Endodermal cell (in vitro differentiated cells): Measurements from ENCODE around the gene INVS. TPM values are rescaled to one million over a fixed set of nuclear protein-coding genes. Genes with fewer than 3 reads are reported as not detected.
"Not testable (repeated sequence)": the region's sequence is repeated elsewhere in the genome, so short reads cannot be mapped to it uniquely, and the experiment has no call there.

ENCODE experiments used
- DNase-seq: peaks from one replicate; pipeline ENCODE4 v3.0.0-alpha.2; 2017
- H3K27ac ChIP-seq: 2 replicates; pipeline ENCODE4 v1.5.1; 2013; ENCODE audit warnings: mild to moderate bottlenecking, low read depth, low read length, moderate library complexity
- H3K27me3 ChIP-seq: 2 replicates; pipeline ENCODE4 v1.6.1; 2013; ENCODE audit warnings: mild to moderate bottlenecking, low read length, moderate library complexity; ENCODE audit not compliant: insufficient read depth, control insufficient read depth, poor library complexity, severe bottlenecking
- H3K36me3 ChIP-seq: 2 replicates; pipeline ENCODE4 v1.7.0; 2013; ENCODE audit warnings: mild to moderate bottlenecking, low read length, moderate library complexity; ENCODE audit not compliant: control insufficient read depth, insufficient read depth
- H3K4me1 ChIP-seq: one replicate; pipeline ENCODE4 v1.7.0; 2013; ENCODE audit warnings: low read length; ENCODE audit not compliant: control insufficient read depth, insufficient read depth
- H3K4me3 ChIP-seq: 2 replicates; pipeline ENCODE4 v1.5.1; 2013; ENCODE audit warnings: mild to moderate bottlenecking, low read length, moderate library complexity
- H3K9ac ChIP-seq: 2 replicates; pipeline ENCODE4 v1.6.1; 2013; ENCODE audit warnings: mild to moderate bottlenecking, low read length, moderate library complexity; ENCODE audit not compliant: poor library complexity, severe bottlenecking; ENCODE audit errors: extremely low read depth
- H3K9me3 ChIP-seq: 2 replicates; pipeline ENCODE4 v1.6.1; 2013; ENCODE audit warnings: mild to moderate bottlenecking, low read length, moderate library complexity; ENCODE audit not compliant: control insufficient read depth
- H3K27ac Mint-ChIP-seq: 2 replicates; pipeline ENCODE4 v1.8.0; 2020; ENCODE audit warnings: mixed read lengths
- H3K27me3 Mint-ChIP-seq: 2 replicates; pipeline ENCODE4 v1.8.0; 2021; ENCODE audit warnings: mild to moderate bottlenecking, mixed read lengths; ENCODE audit not compliant: insufficient read depth
- H3K36me3 Mint-ChIP-seq: 2 replicates; pipeline ENCODE4 v1.8.0; 2020; ENCODE audit warnings: low read depth, mixed read lengths
- H3K4me1 Mint-ChIP-seq: 2 replicates; pipeline ENCODE4 v1.8.0; 2020; ENCODE audit warnings: mixed read lengths
- H3K4me3 Mint-ChIP-seq: 2 replicates; pipeline ENCODE4 v1.8.0; 2020; ENCODE audit warnings: mild to moderate bottlenecking, moderate library complexity, mixed read lengths
- H3K9me3 Mint-ChIP-seq: 2 replicates; pipeline ENCODE4 v1.8.0; 2020; ENCODE audit warnings: mild to moderate bottlenecking, mixed read lengths
- WGBS, 2 experiments: methylation state at CpG; one replicate each; pipeline versions ENCODE4 v1.1.5 to v1.1.7; 2013; ENCODE audit warnings: missing lambda C conversion rate in 2 of 2, mixed read lengths in 1 of 2; ENCODE audit not compliant: insufficient coverage in 1 of 2, insufficient read length in 1 of 2; 5-methylcytosine and 5-hydroxymethylcytosine counted together
- total RNA-seq, 2 donors: library from RNA; stranded (reverse); fragmentation: NEBNext Ultra II Directional in 1 of 2; extraction: Animal tissue kit (Norgen Biotek cat#: 25700) in 1 of 2; gene quantifications; 2 replicates in 1 of 2; 3 replicates in 1 of 2; pipeline ENCODE4 v1.2.1, GENCODE V29; 2021
- TF ChIP-seq, protein P1 (sequence below): fragments of 200-600 bp; sonication (generic); conservative IDR thresholded peaks from 2 replicates; pipeline ENCODE4 v1.5.0; 2021; ENCODE audit warnings: antibody characterized with exemption, mild to moderate bottlenecking

INVS gene
- total RNA-seq, 2 donors from 2014 or later, result 22.8 to 26.6 TPM

DNA sequence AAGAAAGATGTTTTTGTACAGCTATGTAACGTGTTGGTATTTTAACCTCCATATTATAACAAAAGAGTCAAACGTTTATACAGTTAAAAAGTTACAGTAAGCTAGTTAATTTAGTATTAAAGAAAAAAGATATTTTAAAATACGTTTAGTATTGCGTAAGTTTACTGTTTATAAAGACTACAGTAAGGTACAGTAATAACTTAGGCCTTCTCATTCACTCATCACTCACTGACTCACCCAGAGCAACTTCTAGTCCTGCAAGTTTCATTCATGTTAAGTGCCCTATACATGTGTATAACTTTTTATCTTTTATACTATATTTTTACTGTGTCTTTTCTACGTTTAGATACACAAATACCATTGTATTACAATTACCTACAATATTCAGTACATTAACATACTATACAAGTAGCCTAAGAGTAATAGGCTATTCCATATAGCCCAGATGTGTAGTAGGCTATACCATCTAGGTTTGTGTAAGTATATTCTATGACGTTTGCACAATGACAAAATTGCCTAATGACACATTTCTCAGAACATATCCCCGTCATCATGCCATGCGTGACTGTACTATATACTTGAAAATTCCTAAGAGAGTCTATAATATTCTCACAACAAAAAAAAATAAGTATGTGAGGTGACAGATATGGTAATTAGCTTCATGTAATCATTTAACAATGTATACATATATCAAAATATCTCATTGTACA is 34.0 kb upstream of the INVS start:
- H3K27me3 ChIP-seq, result no peaks in the 10 kb centered on the region
- no peak overlapping the region for H3K27ac Mint-ChIP-seq
- peaks cover 20% of the 10 kb centered on the region for H3K36me3 Mint-ChIP-seq
- no peak overlapping the region for H3K4me3 Mint-ChIP-seq
- H3K36me3 ChIP-seq, result no peaks in the 10 kb centered on the region
- H3K4me1 Mint-ChIP-seq, result peaks cover 21% of the 10 kb centered on the region
- H3K27ac ChIP-seq, result no peak overlapping the region
- H3K9ac ChIP-seq, result no peak overlapping the region
- H3K4me1 ChIP-seq, result peaks cover 9% of the 10 kb centered on the region
- peaks cover 15% of the 10 kb centered on the region for H3K9me3 ChIP-seq
- peaks cover 22% of the 10 kb centered on the region for H3K9me3 Mint-ChIP-seq
- no peaks in the 10 kb centered on the region for H3K27me3 Mint-ChIP-seq
- TF ChIP-seq, protein P1, sequence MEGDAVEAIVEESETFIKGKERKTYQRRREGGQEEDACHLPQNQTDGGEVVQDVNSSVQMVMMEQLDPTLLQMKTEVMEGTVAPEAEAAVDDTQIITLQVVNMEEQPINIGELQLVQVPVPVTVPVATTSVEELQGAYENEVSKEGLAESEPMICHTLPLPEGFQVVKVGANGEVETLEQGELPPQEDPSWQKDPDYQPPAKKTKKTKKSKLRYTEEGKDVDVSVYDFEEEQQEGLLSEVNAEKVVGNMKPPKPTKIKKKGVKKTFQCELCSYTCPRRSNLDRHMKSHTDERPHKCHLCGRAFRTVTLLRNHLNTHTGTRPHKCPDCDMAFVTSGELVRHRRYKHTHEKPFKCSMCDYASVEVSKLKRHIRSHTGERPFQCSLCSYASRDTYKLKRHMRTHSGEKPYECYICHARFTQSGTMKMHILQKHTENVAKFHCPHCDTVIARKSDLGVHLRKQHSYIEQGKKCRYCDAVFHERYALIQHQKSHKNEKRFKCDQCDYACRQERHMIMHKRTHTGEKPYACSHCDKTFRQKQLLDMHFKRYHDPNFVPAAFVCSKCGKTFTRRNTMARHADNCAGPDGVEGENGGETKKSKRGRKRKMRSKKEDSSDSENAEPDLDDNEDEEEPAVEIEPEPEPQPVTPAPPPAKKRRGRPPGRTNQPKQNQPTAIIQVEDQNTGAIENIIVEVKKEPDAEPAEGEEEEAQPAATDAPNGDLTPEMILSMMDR, result no peak
- no peak overlapping the region for H3K4me3 ChIP-seq
- 97% methylated on average over 3 of the region's 8 CpGs; no CpG with 5 or more reads in 1 of the 2 experiments for WGBS, 2 experiments
- DNase-seq, result no peak

DNA sequence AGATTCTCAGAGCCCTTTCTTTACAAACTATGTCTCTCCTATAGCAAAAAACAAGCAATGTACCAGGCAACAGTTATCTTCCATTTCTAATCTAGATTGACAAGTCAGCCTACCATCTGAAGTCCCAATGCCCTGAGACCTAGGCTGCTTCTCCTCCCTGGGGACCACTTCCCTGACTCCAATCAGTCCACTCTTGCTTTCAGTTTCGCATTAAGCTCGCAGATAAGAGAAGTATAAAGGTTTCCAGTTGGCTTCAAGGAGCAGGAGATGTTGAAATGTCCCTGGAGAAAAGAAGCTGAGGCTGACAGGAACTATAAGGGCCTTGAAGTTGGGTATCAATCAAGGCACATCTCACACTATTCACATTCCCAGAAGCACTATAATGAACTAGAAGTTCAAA is 32.5 kb upstream of the INVS start:
- Mint-ChIP-seq H3K27me3 (no peaks in the 10 kb centered on the region), H3K4me3 (no peak overlapping the region), H3K27ac (no peak overlapping the region), H3K4me1 (peaks cover 20% of the 10 kb centered on the region), H3K36me3 (peaks cover 20% of the 10 kb centered on the region), H3K9me3 (peaks cover 22% of the 10 kb centered on the region)
- TF ChIP-seq, protein P1, result no peak
- no peak for DNase-seq
- H3K9me3 ChIP-seq, result peaks cover 21% of the 10 kb centered on the region
- no peaks in the 10 kb centered on the region for H3K36me3 ChIP-seq
- no peaks in the 10 kb centered on the region for H3K27me3 ChIP-seq
- peaks cover 9% of the 10 kb centered on the region for H3K4me1 ChIP-seq
- H3K9ac ChIP-seq, result no peak overlapping the region
- no peak overlapping the region for H3K4me3 ChIP-seq
- 96% methylated on average over 2 of the region's 2 CpGs; no CpG with 5 or more reads in 1 of the 2 experiments for WGBS, 2 experiments
- H3K27ac ChIP-seq, result no peak overlapping the region

DNA sequence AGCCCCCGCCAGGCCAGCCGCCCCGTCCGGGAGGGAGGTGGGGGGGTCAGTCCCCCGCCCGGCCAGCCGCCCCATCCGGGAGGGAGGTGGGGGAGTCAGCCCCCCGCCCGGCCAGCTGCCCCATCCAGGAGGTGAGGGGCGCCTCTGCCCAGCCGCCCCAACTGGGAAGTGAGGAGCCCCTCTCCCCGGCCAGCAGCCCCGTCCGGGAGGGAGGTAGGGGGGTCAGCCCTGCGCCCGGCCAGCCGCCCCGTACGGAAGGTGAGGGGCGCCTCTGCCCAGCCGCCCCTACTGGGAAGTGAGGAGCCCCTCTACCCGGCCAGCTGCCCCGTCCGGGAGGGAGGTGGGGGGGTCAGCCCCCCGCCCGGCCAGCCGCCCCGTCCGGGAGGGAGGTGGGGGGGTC is 31.1 kb upstream of the INVS start:
- H3K4me1 ChIP-seq, H3K4me3 Mint-ChIP-seq, H3K27ac ChIP-seq, H3K4me3 ChIP-seq, H3K27me3 ChIP-seq, H3K27me3 Mint-ChIP-seq, H3K36me3 ChIP-seq, H3K27ac Mint-ChIP-seq, DNase-seq, H3K9ac ChIP-seq: not testable (repeated sequence)
- H3K9me3 ChIP-seq, result peaks cover 21% of the 10 kb centered on the region
- Mint-ChIP-seq H3K4me1 (peaks cover 20% of the 10 kb centered on the region), H3K36me3 (peaks cover 24% of the 10 kb centered on the region), H3K9me3 (peaks cover 22% of the 10 kb centered on the region)
- WGBS, 2 experiments, result 97% methylated on average over 19 of the region's 30 CpGs; no CpG with 5 or more reads in 1 of the 2 experiments

DNA sequence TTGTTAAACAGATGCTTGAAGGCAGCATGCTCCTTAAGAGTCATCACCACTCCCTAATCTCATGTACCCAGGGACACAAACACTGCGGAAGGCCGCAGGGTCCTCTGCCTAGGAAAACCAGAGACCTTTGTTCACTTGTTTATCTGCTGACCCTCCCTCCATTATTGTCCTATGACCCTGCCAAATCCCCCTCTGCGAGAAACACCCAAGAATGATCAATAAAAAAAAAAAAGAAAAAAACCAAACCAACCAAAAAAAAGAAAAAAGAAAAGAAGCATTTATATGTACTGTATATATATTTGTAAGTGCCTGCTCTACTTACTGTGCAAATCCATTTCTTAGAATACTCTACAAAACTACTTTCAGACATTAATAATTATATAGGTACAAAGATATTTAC is 30.0 kb upstream of the INVS start:
- no CpG with 5 or more reads among the region's 3 CpGs for whole genome bisulfite sequencing, 2 experiments
- H3K27ac Mint-ChIP-seq, H3K4me3 Mint-ChIP-seq, H3K4me1 ChIP-seq, H3K36me3 ChIP-seq, H3K9ac ChIP-seq, H3K27ac ChIP-seq, H3K27me3 ChIP-seq, DNase-seq, H3K4me3 ChIP-seq, H3K27me3 Mint-ChIP-seq: not testable (repeated sequence)
- Mint-ChIP-seq H3K4me1 (peaks cover 12% of the 10 kb centered on the region), H3K9me3 (peaks cover 22% of the 10 kb centered on the region), H3K36me3 (peaks cover 24% of the 10 kb centered on the region)
- peaks cover 21% of the 10 kb centered on the region for H3K9me3 ChIP-seq
